GM21528 (cell line): ENCODE measurements around the gene LRGUK.

Experiments
- ATAC-seq: cut with Tn5 transposase; IDR thresholded peaks from one replicate; pipeline ENCODE4 v1.9.1; 2021; ENCODE audit warnings: mild to moderate bottlenecking, moderate library complexity; ENCODE audit not compliant: unreplicated experiment, low FRiP score

The LRGUK gene

DNA sequence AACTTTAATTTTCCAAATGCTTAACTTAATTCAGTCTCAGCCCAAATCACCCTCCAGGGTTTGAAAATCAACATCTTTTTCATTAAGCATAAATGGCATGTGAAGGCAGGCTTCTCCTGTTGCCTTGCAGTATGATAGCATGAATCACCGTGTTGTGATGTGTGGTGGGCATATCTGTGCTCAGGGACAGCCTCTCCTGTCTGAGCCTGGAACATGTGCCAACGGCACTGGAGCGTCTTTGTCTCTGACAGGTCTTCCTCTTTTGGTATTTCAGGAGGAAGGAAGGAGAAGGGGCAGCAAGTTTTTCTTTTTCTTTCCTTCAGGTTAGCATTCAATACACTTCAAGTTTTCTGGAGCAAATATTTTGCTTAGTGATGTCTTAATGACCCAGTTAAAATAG, 57.6 kb downstream of the LRGUK start:
- ATAC-seq, result no peak

DNA sequence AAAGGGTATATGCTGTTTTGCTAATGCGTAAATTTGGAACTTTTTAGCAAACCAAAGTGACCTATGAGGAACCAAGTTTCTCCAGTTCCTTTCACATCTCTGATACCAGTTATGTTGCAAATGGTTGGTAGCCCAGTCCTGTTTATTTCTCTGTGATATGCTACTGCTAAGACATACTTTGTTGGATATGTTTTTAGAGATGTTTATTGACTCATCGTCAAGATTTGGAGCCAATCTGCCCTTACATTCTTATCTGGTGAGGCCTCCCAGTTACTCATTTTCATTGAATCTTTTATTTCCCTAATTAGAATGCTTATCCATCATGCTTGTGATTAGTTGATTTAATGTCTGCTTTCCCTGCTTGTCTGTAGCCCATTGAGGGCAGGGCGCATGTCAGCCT, 58.9 kb downstream of the LRGUK start:
- ATAC-seq, result no peak

DNA sequence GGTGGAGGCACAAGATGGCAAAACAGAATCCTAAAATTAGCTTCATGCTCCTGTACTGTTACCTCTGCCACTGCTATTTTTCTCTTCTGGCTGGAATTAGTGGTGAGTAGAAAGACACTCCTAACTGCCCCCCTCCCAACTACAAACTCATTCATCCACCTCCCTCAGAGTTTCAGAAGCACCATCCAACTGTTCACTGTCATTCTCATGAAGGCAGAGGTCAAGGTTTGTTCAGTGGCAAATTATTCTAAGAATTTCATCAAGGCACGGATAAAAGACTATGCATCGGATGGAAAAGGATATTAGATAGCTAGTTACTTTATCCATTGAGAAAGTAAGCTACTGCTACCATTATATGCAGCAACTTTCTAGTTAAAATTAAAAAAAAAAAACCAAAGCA, 59.7 kb downstream of the LRGUK start:
- ATAC-seq, result no peak

DNA sequence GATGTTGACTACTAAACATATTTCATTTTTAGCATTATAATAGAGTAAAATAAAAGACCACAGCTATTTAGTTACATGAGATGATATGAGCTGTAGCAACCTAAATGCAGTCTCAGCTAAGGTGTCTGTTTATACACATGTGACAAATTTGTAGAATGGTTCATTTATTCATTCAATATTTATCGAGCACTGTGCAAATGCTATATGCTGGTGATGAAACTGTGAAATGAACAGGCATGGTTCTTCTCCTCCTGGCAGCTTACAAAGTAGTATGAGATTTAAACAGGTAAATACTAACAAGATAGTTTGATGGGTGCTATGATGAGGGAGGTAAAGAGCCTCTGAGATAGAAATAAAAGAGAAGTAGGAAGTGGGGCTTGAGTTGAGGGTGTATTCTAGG, 60.8 kb downstream of the LRGUK start:
- no peak for ATAC-seq

DNA sequence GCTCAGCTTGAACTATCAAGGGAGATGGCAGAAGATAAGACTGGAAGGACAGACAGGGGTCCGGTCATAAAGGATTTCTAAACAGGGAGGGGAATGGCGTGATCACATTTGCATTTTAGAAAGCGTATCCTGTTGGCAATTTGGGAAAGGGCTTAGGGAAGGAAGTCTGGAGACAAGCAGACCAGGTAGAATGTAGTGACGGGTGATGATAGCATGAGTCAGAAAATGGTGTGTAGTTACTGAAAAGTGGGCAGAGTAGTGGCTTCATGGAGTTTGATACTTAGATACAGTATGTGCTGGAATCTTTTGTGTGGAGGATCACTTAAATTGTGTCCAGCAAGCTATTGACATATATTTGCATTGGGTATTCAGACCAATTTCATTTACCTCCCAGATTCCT, 61.2 kb downstream of the LRGUK start:
- ATAC-seq, result no peak

DNA sequence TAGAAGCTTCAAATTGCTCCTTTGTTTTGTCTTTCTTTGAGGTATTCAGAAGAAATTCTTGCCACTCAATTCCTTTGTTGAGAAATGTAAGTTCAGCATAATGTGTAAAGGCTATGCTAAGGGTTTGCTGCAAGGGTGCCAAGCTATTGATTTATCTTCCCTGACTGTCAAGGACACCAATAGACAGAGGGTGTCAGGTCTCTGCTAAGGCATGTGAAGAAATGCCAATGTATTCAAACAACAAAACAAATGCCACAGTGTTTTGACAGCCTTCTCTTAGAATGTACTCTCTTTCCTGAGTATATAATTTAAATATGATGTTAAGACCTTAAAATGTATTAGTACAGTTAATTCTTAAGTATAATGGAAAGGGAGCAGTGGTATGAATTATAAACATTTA, 62.4 kb downstream of the LRGUK start:
- ATAC-seq, result no peak

DNA sequence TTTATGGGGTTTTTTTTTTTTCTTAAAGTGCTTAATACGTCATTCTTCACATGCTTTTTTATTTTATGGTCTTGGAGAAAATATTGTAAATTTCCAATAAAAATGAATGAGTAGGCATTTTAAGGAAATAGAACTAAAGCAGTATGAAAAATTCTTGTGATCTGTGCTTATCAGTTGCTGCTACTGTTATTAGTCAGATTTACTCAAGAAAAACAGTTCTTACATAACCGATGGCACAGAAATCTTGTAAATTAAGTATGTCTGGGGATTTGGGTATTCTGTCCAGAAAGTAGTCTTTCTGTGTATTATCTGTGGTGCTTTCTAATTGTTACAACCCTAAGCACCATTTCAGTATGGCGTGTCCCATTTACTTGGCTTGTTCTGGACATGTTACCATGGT, 64.7 kb downstream of the LRGUK start:
- no peak for ATAC-seq

DNA sequence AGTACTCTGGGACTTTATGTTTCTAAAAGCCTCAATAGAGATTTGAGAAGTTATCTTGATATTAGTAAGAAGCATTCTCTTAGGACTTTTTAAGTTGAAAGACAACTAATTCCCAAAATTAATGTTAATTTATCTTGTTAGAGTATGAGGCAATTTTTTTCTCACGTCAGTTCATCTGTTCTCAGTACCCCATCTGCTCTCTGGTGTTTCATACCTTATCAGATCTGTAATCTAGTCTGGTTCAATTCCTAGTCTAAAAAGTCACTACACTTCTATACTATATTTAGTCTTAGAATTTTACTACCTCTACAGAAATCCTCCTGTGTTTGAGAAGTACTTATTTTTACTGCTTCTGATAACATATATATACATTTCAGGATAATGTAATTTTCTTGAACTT, 66.1 kb downstream of the LRGUK start:
- no peak for ATAC-seq

DNA sequence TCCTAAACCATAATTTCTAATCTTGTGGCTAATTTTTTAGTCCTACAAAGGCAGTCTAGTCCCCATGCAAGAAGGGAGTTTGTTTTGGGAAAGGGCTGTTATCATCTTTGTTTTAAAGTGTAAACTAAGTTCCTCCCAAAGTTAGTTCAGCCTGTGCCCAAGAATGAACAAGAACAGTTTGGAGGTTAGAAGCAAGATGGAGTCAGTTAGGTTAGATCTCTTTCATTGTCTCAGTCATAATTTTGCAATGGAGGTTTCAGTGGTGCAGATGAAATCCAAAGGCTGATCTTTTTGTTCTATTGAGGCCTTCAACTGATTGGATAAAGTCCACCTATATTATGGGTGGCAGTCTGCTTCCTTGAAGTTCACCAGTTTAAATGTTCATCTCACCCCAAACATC, 68.1 kb downstream of the LRGUK start:
- ATAC-seq, result no peak

DNA sequence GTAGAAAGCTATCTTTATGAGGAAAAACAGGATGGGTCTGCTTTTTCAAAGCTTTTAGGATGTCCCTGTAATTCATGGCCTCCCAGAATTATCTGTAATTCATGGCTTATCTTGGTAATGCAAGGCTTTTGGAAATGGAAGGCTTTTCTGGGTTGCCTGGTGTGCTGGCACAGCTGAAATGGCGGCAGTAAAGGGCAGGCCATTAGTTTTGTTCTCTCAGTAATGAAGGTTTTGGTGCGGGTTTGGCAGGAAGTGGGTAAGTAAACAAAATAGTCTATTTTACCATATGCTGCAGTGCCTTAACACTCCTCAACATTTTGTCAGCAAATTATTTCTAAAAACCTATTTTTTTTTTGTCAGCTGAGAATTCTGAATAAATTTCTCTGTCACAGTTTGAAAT, 69.3 kb downstream of the LRGUK start:
- ATAC-seq, result no peak

DNA sequence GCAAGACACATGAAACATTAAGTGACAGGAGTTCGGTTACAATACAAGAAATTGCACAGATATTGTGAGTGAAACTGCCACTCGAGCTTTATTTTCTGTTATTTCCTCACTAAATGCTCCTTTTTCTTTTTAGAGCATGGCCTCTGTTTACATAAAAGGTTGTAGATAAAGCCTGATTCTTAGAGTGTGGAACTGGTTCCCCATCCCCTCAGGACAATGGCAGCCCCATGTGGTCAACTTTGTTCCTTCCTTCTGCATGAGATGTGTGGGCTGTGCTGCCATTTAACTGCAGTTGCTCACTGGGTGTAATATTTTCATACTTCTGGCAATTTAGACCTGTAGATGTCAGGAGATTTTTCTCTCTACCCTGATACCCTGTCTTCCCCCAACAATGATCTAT, 70.2 kb downstream of the LRGUK start:
- no peak for ATAC-seq

DNA sequence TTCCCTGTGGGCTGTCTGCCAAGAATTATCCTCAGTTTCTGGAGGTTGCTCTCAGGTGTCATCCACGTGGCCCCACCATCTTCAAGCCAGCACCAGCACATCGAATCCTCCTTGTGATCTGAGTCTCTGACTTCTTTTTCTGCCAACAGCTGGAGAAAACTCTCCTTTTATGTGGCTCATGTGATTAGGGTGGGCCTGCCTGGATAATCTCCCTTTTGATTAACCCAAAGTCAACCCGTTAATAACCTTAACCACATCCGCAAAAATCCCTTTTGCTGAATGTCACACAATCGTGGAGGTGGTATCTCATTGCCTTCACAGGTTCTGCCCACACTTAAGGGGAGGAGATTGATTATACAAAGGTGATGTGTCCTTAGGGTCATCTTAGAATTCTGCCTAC, 73.8 kb downstream of the LRGUK start:
- no peak for ATAC-seq

DNA sequence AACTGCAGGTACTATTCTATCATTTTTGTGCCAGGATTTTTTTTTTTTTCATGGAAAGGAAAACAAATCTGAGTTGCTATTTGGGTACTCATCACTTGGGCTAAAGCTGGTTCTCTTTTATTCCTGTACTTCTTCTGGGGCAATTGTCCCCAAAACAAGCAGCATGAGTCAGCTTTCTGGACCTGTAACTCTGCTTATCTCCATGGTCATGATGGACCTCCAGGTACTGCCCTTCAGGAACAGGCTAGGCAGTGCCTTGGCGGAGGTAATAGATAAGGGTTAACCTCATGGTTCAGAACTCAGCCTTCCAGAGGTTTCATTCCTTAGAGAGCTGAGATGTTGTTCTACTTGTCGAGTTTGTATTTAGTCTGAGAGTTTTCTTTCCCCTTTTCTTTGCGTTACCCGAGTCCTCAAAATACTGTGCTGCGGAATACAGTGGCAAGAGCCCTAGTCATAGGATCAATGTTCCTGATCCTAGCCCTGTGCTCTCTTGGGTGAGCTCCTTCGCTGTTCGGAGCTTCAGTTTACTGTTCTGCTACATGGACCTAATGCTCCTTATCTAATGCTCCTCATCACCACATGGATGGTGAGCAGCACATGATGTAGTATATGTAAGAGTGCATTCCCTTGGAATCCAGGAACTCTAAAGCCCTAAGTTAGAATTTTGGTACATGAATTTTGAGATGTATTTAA, 74.6 kb downstream of the LRGUK start:
- no peak for ATAC-seq

DNA sequence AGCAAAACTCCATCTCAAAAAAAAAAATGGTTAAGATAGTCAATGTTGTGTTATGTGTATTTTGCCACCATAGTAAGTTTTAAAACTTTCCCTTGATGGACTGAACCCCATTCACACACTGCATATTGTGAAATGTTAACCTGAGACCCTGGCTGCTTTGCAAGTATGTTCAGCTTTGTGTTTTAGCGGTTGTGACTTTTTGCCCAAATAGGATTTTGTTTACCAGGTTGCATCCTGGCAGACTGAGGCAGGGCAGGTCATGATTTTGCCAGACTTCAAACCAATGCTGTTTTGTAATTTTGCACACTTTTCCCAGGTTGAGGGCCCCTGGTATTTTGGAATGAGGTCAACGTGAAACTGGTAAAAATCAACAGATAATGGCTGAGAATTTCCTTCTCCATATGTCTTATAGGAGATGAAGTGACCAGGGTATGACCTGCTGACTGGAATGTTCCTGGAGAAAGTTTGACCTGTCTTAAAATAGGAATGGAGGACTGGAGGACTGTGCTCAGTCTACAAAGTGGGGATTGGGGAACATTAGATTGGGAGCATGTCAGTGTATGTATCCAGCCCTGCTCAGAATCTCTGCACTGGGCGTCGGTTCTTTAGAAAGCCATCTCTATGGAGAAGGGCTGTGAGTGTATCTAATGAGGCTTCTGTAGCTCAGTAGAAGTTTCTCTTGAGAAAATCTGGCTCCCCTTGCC, 76.2 kb downstream of the LRGUK start:
- ATAC-seq, result no peak

DNA sequence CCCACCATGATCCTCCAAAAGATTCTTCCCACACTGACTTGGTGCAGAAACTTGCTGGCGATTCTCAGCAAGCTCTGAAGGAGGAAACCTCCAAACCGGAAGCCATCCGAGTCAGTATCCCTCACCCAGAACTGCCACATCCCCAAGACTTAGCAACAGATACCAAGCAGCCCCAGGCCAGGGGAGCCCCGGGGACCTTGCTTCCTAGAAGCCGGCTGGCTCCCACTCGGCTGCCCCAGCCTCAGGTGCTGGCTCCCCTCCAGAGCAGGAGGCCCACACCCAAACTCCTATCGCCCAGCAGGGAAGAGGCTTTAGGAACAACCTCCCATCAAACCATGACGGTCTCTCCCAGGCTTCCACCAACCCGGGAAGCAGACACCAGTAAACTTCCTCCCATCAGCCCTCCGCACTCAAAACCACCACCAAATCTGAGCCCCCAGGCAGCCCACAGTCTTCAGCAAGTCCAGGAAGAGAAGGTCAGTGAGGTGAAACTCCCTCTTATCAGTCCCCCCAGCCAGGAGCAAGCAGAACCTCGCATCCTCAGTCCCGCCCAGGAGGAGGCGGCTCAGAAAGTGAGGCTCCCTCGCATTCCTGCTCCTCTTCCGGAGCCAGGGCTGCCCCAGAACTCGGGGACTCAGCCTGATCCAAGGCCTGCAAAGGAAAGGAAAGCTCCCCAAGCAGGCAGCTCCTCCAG, 82.3 kb downstream of the LRGUK start:
- no peak for ATAC-seq

DNA sequence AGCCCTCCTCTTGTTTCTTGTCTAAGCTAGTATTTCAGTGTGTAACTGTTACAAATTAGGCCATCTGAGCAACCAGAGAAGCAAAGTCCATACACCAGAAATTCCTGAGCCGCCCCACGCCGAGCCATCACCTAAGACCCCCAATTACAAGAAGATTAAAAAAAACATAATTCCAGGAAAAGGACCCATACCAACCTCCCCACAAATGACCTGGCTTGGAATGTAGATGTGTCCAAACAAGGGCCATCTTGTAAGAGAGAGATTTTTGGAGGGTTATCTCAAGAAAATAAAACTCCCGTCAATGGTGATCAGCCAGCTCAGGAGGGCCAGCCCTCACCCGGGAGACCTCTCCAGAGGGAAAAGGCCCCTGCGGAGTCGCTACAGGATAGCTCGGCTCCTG, 83.1 kb downstream of the LRGUK start:
- no peak for ATAC-seq

DNA sequence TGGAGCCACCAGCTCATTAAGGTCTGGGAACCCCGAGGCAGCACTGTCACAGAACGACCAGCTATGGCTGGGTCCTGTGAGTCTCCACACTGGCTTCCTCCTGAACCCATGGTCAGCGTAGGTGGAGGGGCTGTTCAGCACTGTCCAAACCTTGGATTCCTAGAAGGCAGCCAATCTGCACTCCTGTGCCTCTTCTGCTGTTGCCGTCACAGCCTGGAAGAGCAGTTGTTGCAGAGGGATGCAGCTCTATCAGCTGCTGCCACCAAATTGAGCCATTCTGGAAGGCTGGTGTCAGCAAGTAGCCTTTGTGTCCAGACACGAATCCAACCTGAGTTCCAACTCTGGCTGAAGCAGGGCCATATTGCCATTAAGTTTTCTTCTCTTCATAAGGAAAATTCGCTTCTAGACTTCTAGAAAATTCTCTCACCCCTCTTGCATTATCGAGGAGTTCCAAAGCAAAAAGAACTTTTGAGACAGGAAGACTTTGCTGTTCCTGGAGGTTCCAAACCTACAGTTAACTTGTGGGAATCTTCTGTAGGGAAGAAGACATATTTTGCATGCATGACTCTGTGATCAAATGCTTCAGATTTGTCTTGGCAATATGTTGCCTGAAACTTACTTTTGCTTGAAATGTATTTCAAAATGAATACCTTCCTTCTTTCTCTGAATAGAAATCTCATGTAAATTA, 84.0 kb downstream of the LRGUK start:
- no peak for ATAC-seq

DNA sequence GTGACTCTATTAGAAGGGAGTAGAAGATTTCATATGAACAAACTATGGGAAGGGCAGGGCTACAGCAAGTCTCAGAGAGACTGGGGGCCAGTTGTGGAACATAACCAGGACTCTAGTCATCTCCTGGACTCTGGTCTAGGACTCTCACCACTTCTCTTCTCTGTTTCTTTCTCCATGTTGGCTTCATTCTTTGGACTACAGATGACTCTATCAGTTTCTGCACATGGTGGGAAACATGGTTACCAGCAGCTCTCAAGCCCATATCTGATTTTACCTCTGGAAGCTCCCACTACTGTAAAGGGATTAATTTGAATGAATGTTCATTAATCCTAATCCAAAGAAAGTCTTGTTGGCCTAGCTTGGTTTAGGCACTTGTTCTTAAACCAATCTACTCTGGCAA, 84.7 kb downstream of the LRGUK start:
- ATAC-seq, result no peak

DNA sequence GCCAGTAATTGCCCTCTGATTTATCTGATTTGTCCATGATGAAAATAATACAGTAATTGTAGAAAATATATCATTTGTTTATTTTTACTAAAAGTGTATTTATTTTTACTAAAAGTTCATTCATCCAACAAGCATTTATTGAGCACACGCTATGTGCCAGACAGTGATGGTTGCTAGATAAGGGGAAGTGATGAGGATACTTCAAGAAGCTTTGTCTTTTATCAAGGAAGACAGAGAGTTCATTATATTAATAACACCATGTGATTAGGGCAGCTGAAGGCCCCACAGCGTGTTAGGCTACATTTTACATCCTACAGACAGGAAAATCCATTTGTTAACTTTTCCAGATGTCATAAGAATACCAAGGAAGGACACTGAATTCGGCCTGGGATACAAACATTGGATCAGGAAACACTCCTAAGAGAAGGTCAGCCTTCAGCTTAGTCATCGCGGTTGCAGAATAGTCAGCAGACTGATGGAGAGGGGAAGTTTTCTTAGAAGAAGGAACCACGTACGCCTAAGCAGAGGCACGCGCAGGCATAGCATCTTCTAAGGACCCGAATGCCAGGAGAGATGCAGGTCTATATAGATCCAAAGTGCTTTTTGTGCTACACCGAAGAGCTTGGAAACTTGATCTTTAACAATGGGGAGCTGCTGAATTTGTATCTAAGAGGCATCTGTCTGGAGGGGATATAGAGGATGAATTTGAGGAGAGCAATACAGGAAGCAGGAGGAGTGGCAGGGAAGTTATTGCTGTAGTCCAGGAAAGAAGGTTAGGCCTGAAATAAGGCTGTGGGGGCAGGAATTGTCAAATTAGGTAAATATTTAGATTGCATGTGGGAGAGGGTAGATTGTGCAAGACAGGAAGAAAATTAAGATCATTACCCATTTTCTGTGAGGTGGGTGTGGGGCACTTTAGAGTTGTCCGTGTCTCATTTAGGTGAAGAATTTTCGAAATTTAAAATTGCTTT, 85.7 kb downstream of the LRGUK start:
- no peak for ATAC-seq

DNA sequence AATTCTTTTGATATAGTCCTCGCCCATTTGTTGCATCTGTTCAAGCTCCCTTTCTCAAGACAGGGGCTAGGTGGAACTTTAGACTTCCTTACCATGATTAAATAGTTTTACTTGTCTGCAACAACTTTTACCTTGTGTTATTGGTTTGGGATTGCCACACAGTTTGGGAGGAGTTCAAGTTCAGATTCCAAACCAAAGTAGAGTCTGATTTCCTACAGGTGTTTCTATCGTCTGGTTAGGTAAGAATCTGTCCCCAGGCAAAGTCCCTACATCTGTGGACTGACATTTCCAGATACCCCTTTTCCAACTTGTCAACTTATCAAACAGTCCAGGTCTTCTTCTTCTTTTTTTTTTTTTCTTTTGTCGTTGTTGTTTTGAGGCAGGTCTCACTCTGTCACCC, 93.1 kb downstream of the LRGUK start:
- ATAC-seq, result no peak
